ENCODE results near the gene STK10. TPM values are rescaled to one million over a fixed set of nuclear protein-coding genes. Genes with fewer than 3 reads are reported as not detected.

The STK10 gene
- total and polyA plus RNA-seq, 2 of the 8 experiments (the other 6 are each of a cell fraction or from before 2014, with no cell fraction given): 10.5 to 21.4 TPM

DNA sequence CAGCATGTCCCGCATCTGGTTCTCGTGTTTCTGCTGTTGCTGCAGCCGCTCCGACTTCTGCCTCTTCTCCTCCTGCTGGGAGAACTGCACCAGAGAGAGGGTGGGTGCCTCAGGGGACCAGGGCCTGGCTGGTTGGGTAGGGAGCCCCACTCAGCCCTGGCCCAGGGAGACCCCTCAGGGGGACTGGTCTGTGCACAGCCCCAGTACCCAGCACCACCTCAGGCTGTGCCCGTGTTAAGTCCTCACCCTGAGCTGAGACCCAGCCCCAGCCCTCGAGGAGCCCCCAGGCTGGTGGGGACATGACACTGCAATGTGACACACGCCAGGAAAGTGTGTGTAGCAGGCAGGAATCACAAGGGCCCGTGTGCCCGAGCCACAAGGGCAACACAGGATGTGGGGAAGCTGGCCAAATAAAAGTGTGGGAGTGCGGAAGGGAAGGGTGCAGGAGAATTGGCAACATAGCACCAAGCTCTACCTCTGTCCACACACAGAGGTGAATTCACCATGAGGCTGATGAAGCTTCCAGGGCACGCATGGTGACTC lies 133.3 kb downstream of the STK10 start:
- Histone ChIP-seq H3K56ac (replicated peaks; ENCODE audit: insufficient read length, low read depth, low read length) (no peak overlapping the region), H2BK120ac (replicated peaks; ENCODE audit: low read depth, low read length) (no peak overlapping the region), H3K27me3 (replicated peaks in 1 of 4; ENCODE audit: control insufficient read depth in 3 of 4, extremely low read depth in 1 of 4, insufficient read depth in 3 of 4, low read length in 3 of 4) (no peaks in the 10 kb centered on the region), H2AFZ (ENCODE audit: low read length) (no peak overlapping the region), H3K4me3 (ENCODE audit: extremely low read depth in 1 of 4, insufficient read depth in 2 of 4, low read depth in 3 of 4, low read length in 4 of 4) (no peak overlapping the region), H2BK12ac (ENCODE audit: low read depth, low read length) (no peak overlapping the region), H3K4me2 (ENCODE audit: insufficient read depth in 1 of 2, low read depth in 2 of 2, low read length in 2 of 2) (no peak overlapping the region), H2AK5ac (ENCODE audit: low read depth, low read length) (no peak overlapping the region), H3K23ac (ENCODE audit: insufficient read length) (no peak overlapping the region), H3K14ac (ENCODE audit: insufficient read length) (no peak overlapping the region), H3K9ac (replicated peaks in 1 of 4; ENCODE audit: extremely low read depth in 1 of 4, low read depth in 3 of 4, low read length in 3 of 4) (no peak overlapping the region), H3K4me1 (replicated peaks in 1 of 4; ENCODE audit: control insufficient read depth in 3 of 4, insufficient read depth in 4 of 4, low read length in 3 of 4) (no peaks in the 10 kb centered on the region), H3K27ac (ENCODE audit: low read depth, low read length) (no peak overlapping the region), H3K79me1 (ENCODE audit: low read depth, low read length) (no peaks in the 10 kb centered on the region), H3K18ac (ENCODE audit: extremely low read depth, low read length) (no peak overlapping the region), H4K91ac (replicated peaks; ENCODE audit: insufficient read length, low read length) (no peak overlapping the region), H3K36me3 (ENCODE audit: control insufficient read depth in 2 of 4, insufficient read depth in 4 of 4, low read length in 3 of 4) (no peaks in the 10 kb centered on the region), H3K4ac (replicated peaks; ENCODE audit: insufficient read length, low read depth, low read length) (no peak overlapping the region), H2BK5ac (ENCODE audit: low read depth, low read length) (no peak overlapping the region), H2BK15ac (ENCODE audit: low read length) (no peak overlapping the region), H3K9me3 (ENCODE audit: insufficient read depth in 2 of 2, low read depth in 1 of 2, low read length in 1 of 2) (no peaks in the 10 kb centered on the region), H4K8ac (ENCODE audit: extremely low read depth, insufficient read depth, low read length) (no peak overlapping the region), H2BK20ac (ENCODE audit: low read length) (0 out of 2 replicates have a peak overlapping the region, but pooled peaks have one; percentile 32), H4K5ac (ENCODE audit: insufficient read length, low read depth, low read length) (no peak overlapping the region), H3K79me2 (ENCODE audit: control insufficient read depth in 1 of 2, insufficient read depth in 2 of 2, low read length in 2 of 2) (no peaks in the 10 kb centered on the region), H4K20me1 (replicated peaks in 1 of 2; ENCODE audit: control insufficient read depth in 1 of 2, insufficient read depth in 2 of 2, low read length in 2 of 2) (peaks cover 2% of the 10 kb centered on the region in 2 experiments), H3K23me2 (ENCODE audit: low read depth, low read length) (no peaks in the 10 kb centered on the region)
- TF ChIP-seq RAD21 (IDR thresholded peaks at IDR 0.05 in 1 of 2, conservative IDR thresholded peaks at IDR 0.05 in 1 of 2; ENCODE audit: low read depth in 2 of 2, low read length in 2 of 2): no peak
- no peak for TF ChIP-seq TEAD4 (IDR thresholded peaks at IDR 0.05; ENCODE audit: low read depth, low read length)
- no peak for DNase-seq (ENCODE audit: low read depth in 1 of 2, low spot score in 2 of 2)
- FAIRE-seq: no peak
- 91% methylated on average over 9 of the region's 11 CpGs; no CpG with 5 or more reads in 1 of the 2 experiments for WGBS, 2 experiments (ENCODE audit: extremely low coverage in 1 of 2, insufficient coverage in 1 of 2, insufficient read length in 1 of 2, insufficient replicate concordance in 2 of 2, low coverage in 1 of 2, low lambda C conversion rate in 2 of 2, missing lambda C conversion rate in 1 of 2)
- ChIA-PET CTCF (ENCODE audit: partially characterized antibody) (interaction anchor here (0.5 to 5.8 kb wide), 13 partner anchors 9 to 631 kb away, joined by 3 to 35 read pairs (median 5); no protein-coding TSS in a partner anchor), POLR2A (ENCODE audit: partially characterized antibody) (interaction anchor here (0.6 to 1.5 kb wide), 2 partner anchors 10 to 42 kb away, joined by 3 read pairs; no protein-coding TSS in a partner anchor)

Data from H1 (cell line).